H9 (cell line): Measurements from ENCODE around the gene PEG3. TPM values are rescaled to one million over a fixed set of nuclear protein-coding genes. Genes with fewer than 3 reads are reported as not detected.

Experiments used
- DNase-seq: peaks from one replicate; pipeline ENCODE4 v3.0.0-alpha.2; 2017
- H2AFZ ChIP-seq: one replicate; pipeline ENCODE4 v1.6.1; 2013; ENCODE audit warnings: mild to moderate bottlenecking, low read length, control low read depth, moderate library complexity
- H2AK5ac ChIP-seq: 2 replicates; pipeline ENCODE4 v1.6.1; 2013; ENCODE audit warnings: low read length, control low read depth, mixed read lengths; ENCODE audit not compliant: insufficient read length
- H2BK120ac ChIP-seq: one replicate; pipeline ENCODE4 v1.6.1; 2013; ENCODE audit warnings: low read depth, mild to moderate bottlenecking, low read length, control low read depth, inconsistent platforms; ENCODE audit not compliant: poor library complexity, severe bottlenecking
- H2BK12ac ChIP-seq: 2 replicates; pipeline ENCODE4 v1.6.1; 2013; ENCODE audit warnings: low read length, control low read depth, mixed read lengths, low read depth; ENCODE audit not compliant: insufficient read length
- H2BK15ac ChIP-seq: 2 replicates; pipeline ENCODE4 v1.6.1; 2013; ENCODE audit warnings: low read depth, low read length, control low read depth
- H2BK20ac ChIP-seq: one replicate; pipeline ENCODE4 v1.6.1; 2013; ENCODE audit warnings: low read depth, mild to moderate bottlenecking, low read length, control low read depth, inconsistent platforms; ENCODE audit not compliant: poor library complexity, severe bottlenecking
- H2BK5ac ChIP-seq: 2 replicates; pipeline ENCODE4 v1.6.1; 2013; ENCODE audit warnings: low read length, control low read depth, mixed read lengths; ENCODE audit not compliant: insufficient read length
- H3K14ac ChIP-seq: 2 replicates; pipeline ENCODE4 v1.6.1; 2013; ENCODE audit warnings: low read length, control low read depth; ENCODE audit not compliant: insufficient read depth
- H3K18ac ChIP-seq: 2 replicates; pipeline ENCODE4 v1.6.1; 2013; ENCODE audit warnings: low read depth, mild to moderate bottlenecking, mixed read lengths, low read length, control low read depth; ENCODE audit not compliant: insufficient read length
- H3K23ac ChIP-seq: 2 replicates; pipeline ENCODE4 v1.6.1; 2013; ENCODE audit warnings: low read length, control low read depth, mixed read lengths, low read depth; ENCODE audit not compliant: insufficient read length
- H3K23me2 ChIP-seq: 2 replicates; pipeline ENCODE4 v1.6.1; 2013; ENCODE audit warnings: low read depth, mild to moderate bottlenecking, mixed read lengths, low read length, control low read depth; ENCODE audit not compliant: insufficient read length, poor library complexity, severe bottlenecking
- H3K27ac ChIP-seq: 2 replicates; pipeline ENCODE4 v1.5.1; 2013; ENCODE audit warnings: low read length, control low read depth, mixed read lengths, low read depth; ENCODE audit not compliant: insufficient read length
- H3K27me3 ChIP-seq: 2 replicates; pipeline ENCODE4 v1.6.1; 2013; ENCODE audit warnings: low read length, control low read depth, inconsistent platforms; ENCODE audit not compliant: insufficient read depth
- H3K4ac ChIP-seq: 2 replicates; pipeline ENCODE4 v1.6.1; 2013; ENCODE audit warnings: low read depth, mild to moderate bottlenecking, control low read depth, inconsistent platforms, low read length, moderate library complexity
- H3K4me1 ChIP-seq: 2 replicates; pipeline ENCODE4 v1.6.1; 2013; ENCODE audit warnings: low read length, control low read depth, inconsistent platforms; ENCODE audit not compliant: insufficient read depth
- H3K4me2 ChIP-seq: 2 replicates; pipeline ENCODE4 v1.6.1; 2013; ENCODE audit warnings: low read length, control low read depth, mixed read lengths; ENCODE audit not compliant: insufficient read length, insufficient read depth
- H3K56ac ChIP-seq: 2 replicates; pipeline ENCODE4 v1.6.1; 2013; ENCODE audit warnings: low read depth, mild to moderate bottlenecking, mixed read lengths, low read length, control low read depth; ENCODE audit not compliant: insufficient read length
- H3K79me1 ChIP-seq: 2 replicates; pipeline ENCODE4 v1.6.1; 2013; ENCODE audit warnings: low read depth, mild to moderate bottlenecking, moderate library complexity, low read length, control low read depth, inconsistent platforms; ENCODE audit not compliant: insufficient read depth, poor library complexity, severe bottlenecking
- H3K79me2 ChIP-seq: 2 replicates; pipeline ENCODE4 v1.6.1; 2013; ENCODE audit warnings: low read length, control low read depth, inconsistent platforms; ENCODE audit not compliant: insufficient read depth
- H3K9ac ChIP-seq: 2 replicates; pipeline ENCODE4 v1.6.1; 2013; ENCODE audit warnings: low read length, control low read depth, mixed read lengths; ENCODE audit not compliant: insufficient read length; ENCODE audit errors: extremely low read depth
- H3K9me3 ChIP-seq: one replicate; pipeline ENCODE4 v1.6.1; 2013; ENCODE audit warnings: low read depth, low read length, inconsistent platforms; ENCODE audit not compliant: control insufficient read depth
- H3T11ph ChIP-seq: one replicate; pipeline ENCODE4 v1.6.1; 2013; ENCODE audit warnings: mild to moderate bottlenecking, low read length, control low read depth, inconsistent platforms
- H4K20me1 ChIP-seq: one replicate; pipeline ENCODE4 v1.6.1; 2013; ENCODE audit not compliant: control insufficient read depth, insufficient read length, insufficient read depth
- H4K5ac ChIP-seq: 2 replicates; pipeline ENCODE4 v1.6.1; 2013; ENCODE audit warnings: low read depth, mild to moderate bottlenecking, mixed read lengths, low read length, control low read depth; ENCODE audit not compliant: insufficient read length
- H4K8ac ChIP-seq: replicated peaks from 2 replicates; pipeline ENCODE4 v1.6.1; 2013; ENCODE audit warnings: low read length, control low read depth, mixed read lengths, low read depth; ENCODE audit not compliant: insufficient read length
- H4K91ac ChIP-seq: 2 replicates; pipeline ENCODE4 v1.6.1; 2013; ENCODE audit warnings: low read depth, mild to moderate bottlenecking, moderate library complexity, mixed read lengths, low read length, control low read depth; ENCODE audit not compliant: insufficient read length
- H3K27ac Mint-ChIP-seq, 3 experiments: 2 replicates in 2 of 3; 3 replicates in 1 of 3; pipeline ENCODE4 v1.8.0; 2020 to 2021; ENCODE audit warnings: mixed read lengths in 3 of 3, mild to moderate bottlenecking in 1 of 3, moderate library complexity in 1 of 3
- H3K27me3 Mint-ChIP-seq: 2 replicates; pipeline ENCODE4 v1.8.0; 2021; ENCODE audit warnings: low read depth, mild to moderate bottlenecking, moderate library complexity, mixed read lengths
- H3K36me3 Mint-ChIP-seq, 3 experiments: 2 replicates in 2 of 3; 3 replicates in 1 of 3; pipeline ENCODE4 v1.8.0; 2020 to 2021; ENCODE audit warnings: low read depth in 3 of 3, mixed read lengths in 3 of 3; ENCODE audit not compliant: insufficient read depth in 1 of 3
- H3K4me1 Mint-ChIP-seq, 2 experiments: 2 replicates each; pipeline ENCODE4 v1.8.0; 2020; ENCODE audit warnings: mixed read lengths in 2 of 2
- H3K4me3 Mint-ChIP-seq, 2 experiments: 2 replicates in 1 of 2; 3 replicates in 1 of 2; pipeline ENCODE4 v1.8.0; 2020 to 2021; ENCODE audit warnings: mild to moderate bottlenecking in 2 of 2, mixed read lengths in 2 of 2, moderate library complexity in 1 of 2
- H3K9me3 Mint-ChIP-seq, 2 experiments: 2 replicates in 1 of 2; 3 replicates in 1 of 2; pipeline ENCODE4 v1.8.0; 2020; ENCODE audit warnings: mild to moderate bottlenecking in 2 of 2, mixed read lengths in 2 of 2, moderate library complexity in 1 of 2
- CTCF ChIP-seq: fragments of 200-600 bp; sonication (generic); conservative IDR thresholded peaks from 3 replicates; pipeline ENCODE4 v1.8.0; 2021; ENCODE audit warnings: antibody characterized with exemption, mild to moderate bottlenecking
- WGBS: extraction: QIAGEN DNeasy Blood & Tissue Kit; methylation state at CpG from one replicate; pipeline ENCODE4 v1.1.7; 2013; ENCODE audit warnings: missing lambda C conversion rate, low lambda C conversion rate, mixed read lengths; ENCODE audit not compliant: insufficient read length; ENCODE audit errors: extremely low coverage; 5-methylcytosine and 5-hydroxymethylcytosine counted together
- total RNA-seq: library from RNA; stranded (reverse); gene quantifications from 2 replicates; pipeline ENCODE4 v1.2.1, GENCODE V29; 2021

PEG3 gene
- total RNA-seq, 1 experiment from 2014 or later: not detected

GRCh38 chr19:56827708-56828107 lies 12.8 kb downstream of the PEG3 start:
- no peak overlapping the region for H2BK120ac ChIP-seq
- Mint-ChIP-seq H3K27me3 (no peaks in the 10 kb centered on the region; the same call in 1 of the 2 replicates), H3K4me3 (no peak overlapping the region), H3K4me1 (no peaks in the 10 kb centered on the region), H3K27ac (no peak overlapping the region), H3K36me3 (peaks cover 13 to 40% (median 15%) of the 10 kb centered on the region in 3 experiments; a peak in 6 of 7 replicates), H3K9me3 (peaks cover 91 to 96% of the 10 kb centered on the region in 2 experiments)
- H2BK20ac ChIP-seq: no peak overlapping the region
- no peaks in the 10 kb centered on the region for H3K79me2 ChIP-seq
- no peak overlapping the region for H2AFZ ChIP-seq
- WGBS: no CpG with 5 or more reads among the region's 2 CpGs
- no peaks in the 10 kb centered on the region for H3K79me1 ChIP-seq
- no peak overlapping the region for H3K4me2 ChIP-seq
- H3K23me2 ChIP-seq: no peaks in the 10 kb centered on the region
- no peaks in the 10 kb centered on the region for H4K20me1 ChIP-seq
- no peaks in the 10 kb centered on the region for H3K4me1 ChIP-seq
- H3K4ac ChIP-seq: no peak overlapping the region
- H3K56ac ChIP-seq: no peak overlapping the region
- H2BK5ac ChIP-seq: no peak overlapping the region
- no peak overlapping the region for H3K23ac ChIP-seq
- no peak overlapping the region for H2BK12ac ChIP-seq
- H3K27me3 ChIP-seq: no peaks in the 10 kb centered on the region
- no peak overlapping the region for H3T11ph ChIP-seq
- no peak overlapping the region for H3K27ac ChIP-seq
- no peak for DNase-seq
- no peak overlapping the region for H3K14ac ChIP-seq
- H3K9ac ChIP-seq: no peak overlapping the region
- TF ChIP-seq CTCF: no peak
- H4K8ac ChIP-seq: no peak overlapping the region
- H3K18ac ChIP-seq: no peak overlapping the region
- no peak overlapping the region for H4K91ac ChIP-seq
- no peak overlapping the region for H2AK5ac ChIP-seq
- no peak overlapping the region for H4K5ac ChIP-seq
- H3K9me3 ChIP-seq: peaks cover 71% of the 10 kb centered on the region
- no peak overlapping the region for H2BK15ac ChIP-seq
